ENCODE results near the gene CCS.

CCS gene

DNA sequence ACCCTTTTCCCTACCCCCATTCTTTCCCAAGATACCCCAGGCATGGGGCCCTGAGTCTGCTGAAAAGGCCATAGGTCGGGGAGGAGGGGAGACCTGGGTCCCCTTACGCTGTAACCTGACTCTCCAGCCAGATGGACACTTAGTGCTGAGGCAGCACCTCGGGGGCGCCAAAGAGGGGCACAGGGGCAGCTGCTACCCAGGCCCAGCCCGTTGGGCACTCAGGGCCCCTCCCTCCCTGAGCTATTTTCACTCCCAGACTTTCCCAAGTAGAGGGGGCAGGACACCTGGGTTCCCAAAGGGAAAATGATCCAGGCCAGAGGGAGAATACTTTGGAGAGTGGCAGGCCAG is 45.3 kb upstream of the CCS start:
- Histone ChIP-seq H3K27me3 (ENCODE audit: insufficient read depth, low read length) (0 out of 2 replicates have a peak, but pooled peaks cover 3% of the 10 kb centered on the region), H4K20me1 (ENCODE audit: insufficient read depth, low read length) (no peaks in the 10 kb centered on the region), H3K79me2 (ENCODE audit: insufficient read depth, low read length) (no peaks in the 10 kb centered on the region), H2AFZ (ENCODE audit: low read length) (no peak overlapping the region), H3K9me3 (ENCODE audit: low read length) (no peaks in the 10 kb centered on the region), H3K4me1 (ENCODE audit: insufficient read depth, low read length, severe bottlenecking) (peaks cover 33% of the 10 kb centered on the region), H3K27ac (ENCODE audit: low read depth, low read length, poor library complexity, severe bottlenecking) (no peak overlapping the region), H3F3A (ENCODE audit: insufficient read depth, low read length) (no peaks in the 10 kb centered on the region), H3K9me2 (ENCODE audit: low read depth, low read length) (no peaks in the 10 kb centered on the region), H3K4me3 (ENCODE audit: low read depth, low read length, poor library complexity, severe bottlenecking) (no peak overlapping the region), H3K36me3 (ENCODE audit: insufficient read depth, low read length) (no peaks in the 10 kb centered on the region; the same call in 1 of the 2 replicates), H3K9ac (ENCODE audit: low read length) (no peak overlapping the region), H3K4me2 (ENCODE audit: low read length) (no peak overlapping the region)
- TF ChIP-seq CTCF (IDR thresholded peaks at IDR 0.05; ENCODE audit: low read length) (no peak), EZH2 (IDR thresholded peaks at IDR 0.05; ENCODE audit: borderline replicate concordance, low read length) (no peak)

- H3K4me1 ChIP-seq (ENCODE audit: insufficient read depth, low read length, severe bottlenecking) = peaks cover 33% of the 10 kb centered on the region
- H3K36me3 ChIP-seq (ENCODE audit: insufficient read depth, low read length) = no peaks in the 10 kb centered on the region; the same call in 1 of the 2 replicates
- H3K9me3 ChIP-seq (ENCODE audit: low read length) = no peaks in the 10 kb centered on the region
- no peak overlapping the region for H2AFZ ChIP-seq (ENCODE audit: low read length)
- 0 out of 2 replicates have a peak, but pooled peaks cover 3% of the 10 kb centered on the region for H3K27me3 ChIP-seq (ENCODE audit: insufficient read depth, low read length)
- H3K79me2 ChIP-seq (ENCODE audit: insufficient read depth, low read length) = no peaks in the 10 kb centered on the region
- H3F3A ChIP-seq (ENCODE audit: insufficient read depth, low read length) = no peaks in the 10 kb centered on the region
- H4K20me1 ChIP-seq (ENCODE audit: insufficient read depth, low read length) = no peaks in the 10 kb centered on the region
- no peak overlapping the region for H3K4me3 ChIP-seq (ENCODE audit: low read depth, low read length, poor library complexity, severe bottlenecking)
- H3K9me2 ChIP-seq (ENCODE audit: low read depth, low read length) = no peaks in the 10 kb centered on the region
- no peak overlapping the region for H3K4me2 ChIP-seq (ENCODE audit: low read length)
- no peak overlapping the region for H3K27ac ChIP-seq (ENCODE audit: low read depth, low read length, poor library complexity, severe bottlenecking)
- no peak overlapping the region for H3K9ac ChIP-seq (ENCODE audit: low read length)
- no peak for TF ChIP-seq CTCF (IDR thresholded peaks at IDR 0.05; ENCODE audit: low read length)
- no peak for TF ChIP-seq EZH2 (IDR thresholded peaks at IDR 0.05; ENCODE audit: borderline replicate concordance, low read length)
These were observed 44.9 kb upstream of the CCS start for GRCh38 chr11:66548041-66548440.

DNA sequence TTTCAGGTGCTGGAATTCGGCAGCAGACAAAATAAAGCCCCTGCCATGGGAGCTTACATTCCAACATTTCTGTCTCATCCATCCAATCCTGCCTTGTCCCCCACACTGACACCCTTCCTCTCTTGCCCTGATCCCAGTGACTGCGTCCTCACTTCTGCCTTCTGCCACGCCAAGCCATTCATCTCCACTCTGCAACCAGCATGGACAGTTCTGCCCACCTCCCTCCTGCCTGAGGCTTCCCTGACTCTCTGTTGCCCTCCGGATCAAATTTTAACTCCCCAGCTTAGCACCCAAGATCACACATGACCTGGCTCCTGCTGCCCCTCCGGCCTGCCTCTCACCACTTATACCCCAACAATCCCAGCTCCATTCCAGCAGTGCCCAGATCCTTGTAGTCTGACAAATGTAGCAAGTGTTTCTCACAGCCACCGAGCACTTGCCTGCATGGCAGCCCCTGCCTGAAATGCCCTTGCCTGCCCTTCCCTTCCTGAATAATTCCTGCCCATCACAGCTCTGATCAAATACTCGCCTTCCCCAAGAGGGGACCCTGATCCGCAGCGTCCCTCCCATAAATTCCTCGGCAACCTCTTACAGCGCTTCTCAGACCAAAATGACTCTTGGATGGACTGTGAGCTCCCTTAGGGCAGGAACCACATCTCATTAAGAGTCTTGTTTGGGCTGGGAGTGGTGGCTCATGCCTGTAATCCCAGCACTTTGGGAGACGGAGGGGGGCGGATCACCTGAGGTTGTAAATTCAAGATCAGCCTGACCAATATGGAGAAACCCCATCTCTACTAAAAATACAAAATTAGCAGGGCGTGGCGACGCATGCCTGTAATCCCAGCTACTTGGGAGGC is 44.0 kb upstream of the CCS start:
- no peaks in the 10 kb centered on the region for H3K9me3 ChIP-seq (ENCODE audit: low read length)
- H3K27me3 ChIP-seq (ENCODE audit: insufficient read depth, low read length) = 0 out of 2 replicates have a peak, but pooled peaks cover 3% of the 10 kb centered on the region
- no peak overlapping the region for H3K4me2 ChIP-seq (ENCODE audit: low read length)
- TF ChIP-seq EZH2 (IDR thresholded peaks at IDR 0.05; ENCODE audit: borderline replicate concordance, low read length) = no peak
- no peak for TF ChIP-seq CTCF (IDR thresholded peaks at IDR 0.05; ENCODE audit: low read length)
- no peaks in the 10 kb centered on the region for H3F3A ChIP-seq (ENCODE audit: insufficient read depth, low read length)
- no peak overlapping the region for H2AFZ ChIP-seq (ENCODE audit: low read length)
- H3K9ac ChIP-seq (ENCODE audit: low read length) = no peak overlapping the region
- H3K4me3 ChIP-seq (ENCODE audit: low read depth, low read length, poor library complexity, severe bottlenecking) = no peak overlapping the region
- peaks cover 25% of the 10 kb centered on the region for H3K4me1 ChIP-seq (ENCODE audit: insufficient read depth, low read length, severe bottlenecking)
- H3K79me2 ChIP-seq (ENCODE audit: insufficient read depth, low read length) = no peaks in the 10 kb centered on the region
- H3K9me2 ChIP-seq (ENCODE audit: low read depth, low read length) = no peaks in the 10 kb centered on the region
- H4K20me1 ChIP-seq (ENCODE audit: insufficient read depth, low read length) = no peaks in the 10 kb centered on the region
- H3K36me3 ChIP-seq (ENCODE audit: insufficient read depth, low read length) = no peaks in the 10 kb centered on the region
- H3K27ac ChIP-seq (ENCODE audit: low read depth, low read length, poor library complexity, severe bottlenecking) = no peak overlapping the region
